Activated CD4-positive, alpha-beta T cell treated with anti-CD3 and anti-CD28 coated beads, Interleukin-2, amount 10 ng/mL, durations not matched to agents 7 days and 5 days (primary cell): ENCODE measurements around the gene SEMA5B. TPM values are rescaled to one million over a fixed set of nuclear protein-coding genes. Genes with fewer than 3 reads are reported as not detected.

ENCODE experiments used
- CTCF ChIA-PET: fragments of 350-600 bp; sonication (Branson Sonifier 250); formaldehyde crosslinking; loops from one replicate; lab custom pipeline; 2021; ENCODE audit warnings: antibody characterized with exemption; lab: Charles Lee
- POLR2A ChIA-PET: fragments of 350-600 bp; sonication (Branson Sonifier 250); formaldehyde crosslinking; loops from one replicate; lab custom pipeline; 2021; ENCODE audit warnings: antibody characterized with exemption; lab: Charles Lee
- DNase-seq: peaks from one replicate; pipeline ENCODE4 v3.0.0-alpha.2; 2020
- H3K27ac Mint-ChIP-seq: one replicate; pipeline ENCODE4 v1.8.0; 2021; ENCODE audit warnings: mild to moderate bottlenecking, moderate library complexity, mixed read lengths
- H3K27me3 Mint-ChIP-seq: one replicate; pipeline ENCODE4 v1.8.0; 2021; ENCODE audit warnings: mixed read lengths
- H3K36me3 Mint-ChIP-seq: one replicate; pipeline ENCODE4 v1.8.0; 2021; ENCODE audit warnings: low read depth, mixed read lengths
- H3K4me1 Mint-ChIP-seq: one replicate; pipeline ENCODE4 v1.8.0; 2021; ENCODE audit warnings: mixed read lengths
- H3K4me3 Mint-ChIP-seq: one replicate; pipeline ENCODE4 v1.8.0; 2021; ENCODE audit warnings: mild to moderate bottlenecking, moderate library complexity, mixed read lengths
- H3K9me3 Mint-ChIP-seq: one replicate; pipeline ENCODE4 v1.8.0; 2021; ENCODE audit warnings: mixed read lengths
- total RNA-seq, 2 experiments: library from RNA; stranded (reverse); gene quantifications; one replicate each; pipeline ENCODE4 v1.2.3, GENCODE V29; 2021

SEMA5B gene
- total RNA-seq, 2 experiments from 2014 or later = not detected

DNA sequence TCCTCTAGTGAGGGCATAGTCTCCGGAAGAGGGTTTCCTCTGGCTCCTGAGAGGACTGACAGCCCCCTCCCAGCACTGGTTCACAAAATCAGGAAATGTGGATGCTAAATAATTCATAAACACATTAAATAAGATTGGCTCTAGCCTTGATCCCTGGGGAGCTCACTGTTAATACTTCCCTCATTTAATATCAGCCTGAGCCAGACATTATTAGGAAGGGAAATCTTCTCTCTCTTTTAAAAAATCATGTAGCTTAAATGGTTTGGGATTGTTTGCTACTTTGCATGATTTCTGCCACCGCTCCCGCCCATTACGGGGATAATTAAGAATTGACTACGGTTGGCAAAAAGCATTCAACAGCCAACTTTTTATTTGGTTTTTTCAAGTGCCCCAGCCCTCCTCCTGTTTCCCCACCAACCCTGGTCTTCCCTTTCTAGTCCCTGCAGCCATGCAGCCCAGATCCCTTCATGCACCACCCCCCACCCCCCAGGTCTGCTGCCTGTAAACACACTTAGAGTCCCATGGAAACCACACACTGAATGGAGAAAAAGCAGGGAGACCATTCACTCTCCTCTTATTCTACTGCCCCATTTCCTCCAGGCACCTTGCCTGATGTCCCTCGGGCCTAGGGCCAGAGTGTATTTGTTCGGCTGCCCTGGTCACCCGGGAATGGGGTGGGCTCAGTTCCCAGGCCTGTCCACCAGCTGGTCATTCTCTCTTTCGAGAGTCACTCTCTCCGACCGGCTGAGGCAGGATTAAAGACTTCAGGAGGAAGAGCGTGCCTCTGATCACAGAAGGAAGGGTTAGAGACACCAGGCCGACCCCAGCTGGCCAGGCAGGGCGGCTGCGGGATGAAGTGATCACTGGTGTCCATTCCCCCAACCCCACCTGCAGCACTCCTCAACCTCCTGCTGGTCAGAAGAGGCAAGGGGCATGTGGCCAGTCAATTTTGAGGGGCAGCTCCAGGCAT, 45.1 kb downstream of the SEMA5B start:
- CTCF ChIA-PET = interaction anchor here (1.3 kb wide), 1 partner anchor 14 kb away, joined by 4 read pairs; no protein-coding TSS in a partner anchor
- Mint-ChIP-seq H3K36me3 (no peaks in the 10 kb centered on the region), H3K4me3 (no peak overlapping the region), H3K27ac (no peak overlapping the region), H3K27me3 (peaks cover 22% of the 10 kb centered on the region), H3K9me3 (no peaks in the 10 kb centered on the region), H3K4me1 (peaks cover 16% of the 10 kb centered on the region)
- POLR2A ChIA-PET = no interaction called here
- no peak for DNase-seq

GRCh38 chr3:122979211-122979610, 48.4 kb downstream of the SEMA5B start:
- POLR2A ChIA-PET = no interaction called here
- no peak for DNase-seq
- Mint-ChIP-seq H3K27ac (no peak overlapping the region), H3K9me3 (no peaks in the 10 kb centered on the region), H3K36me3 (no peaks in the 10 kb centered on the region), H3K27me3 (peaks cover 5% of the 10 kb centered on the region), H3K4me1 (peaks cover 41% of the 10 kb centered on the region), H3K4me3 (no peak overlapping the region)
- CTCF ChIA-PET = no interaction called here

GRCh38 chr3:122978569-122978968, 49.0 kb downstream of the SEMA5B start:
- ChIA-PET CTCF (interaction anchor here (0.6 to 1.2 kb wide), 2 partner anchors 17 to 457 kb away, joined by 3 to 4 read pairs; no protein-coding TSS in a partner anchor), POLR2A (no interaction called here)
- Mint-ChIP-seq H3K36me3 (no peaks in the 10 kb centered on the region), H3K27ac (peak overlapping the region; percentile 63), H3K4me3 (no peak overlapping the region), H3K4me1 (peaks cover 41% of the 10 kb centered on the region), H3K27me3 (peaks cover 1% of the 10 kb centered on the region), H3K9me3 (no peaks in the 10 kb centered on the region)
- DNase-seq = no peak

GRCh38 chr3:122977746-122978466, 49.7 kb downstream of the SEMA5B start:
- no peak overlapping the region for H3K4me3 Mint-ChIP-seq
- H3K9me3 Mint-ChIP-seq = no peaks in the 10 kb centered on the region
- DNase-seq = no peak
- no peak overlapping the region for H3K27ac Mint-ChIP-seq
- CTCF ChIA-PET = interaction anchor here (0.6 to 1.2 kb wide), 2 partner anchors 18 to 458 kb away, joined by 3 to 4 read pairs; no protein-coding TSS in a partner anchor
- H3K36me3 Mint-ChIP-seq = no peaks in the 10 kb centered on the region
- peaks cover 7% of the 10 kb centered on the region for H3K27me3 Mint-ChIP-seq
- POLR2A ChIA-PET = no interaction called here
- peaks cover 41% of the 10 kb centered on the region for H3K4me1 Mint-ChIP-seq

- H3K27me3 Mint-ChIP-seq = peaks cover 9% of the 10 kb centered on the region
- CTCF ChIA-PET = interaction anchor here (0.9 kb wide), 1 partner anchor 35 kb away, joined by 3 read pairs; no protein-coding TSS in a partner anchor
- POLR2A ChIA-PET = no interaction called here
- H3K4me3 Mint-ChIP-seq = peak overlapping the region; percentile 25
- peak overlapping the region; percentile 63 for H3K27ac Mint-ChIP-seq
- H3K9me3 Mint-ChIP-seq = no peaks in the 10 kb centered on the region
- DNase-seq = peak; percentile 39
- no peaks in the 10 kb centered on the region for H3K36me3 Mint-ChIP-seq
- H3K4me1 Mint-ChIP-seq = peaks cover 41% of the 10 kb centered on the region
Observed at GRCh38 chr3:122975924-122976293, 51.7 kb downstream of the SEMA5B start.

DNA sequence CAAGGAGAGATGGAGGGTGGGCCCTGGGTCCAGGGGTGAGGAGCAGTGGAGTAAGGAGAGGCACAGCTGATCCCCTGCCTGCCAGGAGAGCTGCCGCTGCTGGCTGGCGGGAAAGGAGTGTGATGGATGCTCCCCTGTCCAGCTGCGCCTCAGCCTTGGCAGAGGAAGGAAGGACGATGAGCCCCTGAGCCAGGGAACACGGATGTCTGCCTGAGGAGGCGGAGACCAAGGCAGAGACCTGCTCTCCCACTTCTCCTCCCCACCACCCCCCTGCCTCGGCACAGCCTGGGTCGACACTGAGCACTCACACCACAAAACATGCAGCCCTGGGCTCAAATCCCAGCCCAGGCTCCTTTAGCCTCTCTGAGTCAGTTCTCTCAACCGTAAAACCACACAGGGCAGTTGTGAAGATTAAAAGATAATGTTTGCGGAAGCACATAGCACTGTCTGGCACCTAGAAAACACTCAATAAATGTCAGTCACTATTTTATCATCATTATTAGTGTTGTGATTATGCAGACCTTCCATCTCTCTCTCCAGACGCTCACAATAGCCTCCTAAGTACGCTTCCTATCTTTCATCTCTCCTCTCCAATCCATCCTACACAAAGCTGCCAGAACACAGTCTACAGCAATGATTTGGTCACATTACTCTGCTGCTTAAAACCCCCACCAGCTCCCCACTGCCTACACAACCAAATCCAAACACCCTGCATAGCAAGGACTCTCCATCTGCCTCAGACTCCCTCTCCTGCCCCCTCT, 52.2 kb downstream of the SEMA5B start:
- CTCF ChIA-PET = interaction anchor here (0.7 to 0.9 kb wide), 2 partner anchors 36 to 102 kb away, joined by 3 to 4 read pairs; no protein-coding TSS in a partner anchor
- H3K4me3 Mint-ChIP-seq = peak overlapping the region; percentile 40
- H3K4me1 Mint-ChIP-seq = peaks cover 41% of the 10 kb centered on the region
- H3K9me3 Mint-ChIP-seq = no peaks in the 10 kb centered on the region
- H3K27me3 Mint-ChIP-seq = peaks cover 9% of the 10 kb centered on the region
- H3K36me3 Mint-ChIP-seq = no peaks in the 10 kb centered on the region
- POLR2A ChIA-PET = no interaction called here
- DNase-seq = peak; percentile 30
- peak overlapping the region; percentile 68 for H3K27ac Mint-ChIP-seq

DNA sequence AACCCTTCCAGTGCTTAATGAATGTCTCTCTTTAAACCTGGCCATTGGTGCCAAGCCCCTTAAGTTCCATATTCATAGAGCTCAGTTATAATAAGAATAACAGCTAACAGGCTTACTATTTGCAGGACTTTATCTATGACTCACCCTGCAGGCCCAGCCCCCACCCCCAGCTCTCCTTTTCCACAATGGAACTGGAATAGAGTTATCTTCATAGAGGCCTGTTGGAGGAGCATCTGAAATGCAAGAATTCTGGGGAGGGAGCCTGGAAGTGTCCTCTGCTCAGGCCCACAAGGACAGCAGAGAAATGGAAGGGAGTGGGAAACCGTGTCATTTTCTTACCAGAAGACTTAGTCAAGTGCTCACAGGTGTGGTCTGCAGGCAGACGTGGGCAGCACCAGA, 52.8 kb downstream of the SEMA5B start:
- ChIA-PET CTCF (interaction anchor here (0.7 to 1.5 kb wide), 2 partner anchors 32 to 103 kb away, joined by 4 read pairs; no protein-coding TSS in a partner anchor), POLR2A (no interaction called here)
- Mint-ChIP-seq H3K27me3 (peaks cover 9% of the 10 kb centered on the region), H3K36me3 (no peaks in the 10 kb centered on the region), H3K4me3 (peak overlapping the region; percentile 40), H3K9me3 (no peaks in the 10 kb centered on the region), H3K27ac (peak overlapping the region; percentile 68), H3K4me1 (peaks cover 41% of the 10 kb centered on the region)
- no peak for DNase-seq

GRCh38 chr3:122973893-122974615, 53.5 kb downstream of the SEMA5B start:
- no peak overlapping the region for H3K4me3 Mint-ChIP-seq
- no peak overlapping the region for H3K27ac Mint-ChIP-seq
- H3K4me1 Mint-ChIP-seq = peaks cover 37% of the 10 kb centered on the region
- POLR2A ChIA-PET = no interaction called here
- H3K27me3 Mint-ChIP-seq = peaks cover 12% of the 10 kb centered on the region
- no peak for DNase-seq
- CTCF ChIA-PET = interaction anchor here (1.5 kb wide), 1 partner anchor 31 kb away, joined by 4 read pairs; no protein-coding TSS in a partner anchor
- no peaks in the 10 kb centered on the region for H3K9me3 Mint-ChIP-seq
- H3K36me3 Mint-ChIP-seq = no peaks in the 10 kb centered on the region

DNA sequence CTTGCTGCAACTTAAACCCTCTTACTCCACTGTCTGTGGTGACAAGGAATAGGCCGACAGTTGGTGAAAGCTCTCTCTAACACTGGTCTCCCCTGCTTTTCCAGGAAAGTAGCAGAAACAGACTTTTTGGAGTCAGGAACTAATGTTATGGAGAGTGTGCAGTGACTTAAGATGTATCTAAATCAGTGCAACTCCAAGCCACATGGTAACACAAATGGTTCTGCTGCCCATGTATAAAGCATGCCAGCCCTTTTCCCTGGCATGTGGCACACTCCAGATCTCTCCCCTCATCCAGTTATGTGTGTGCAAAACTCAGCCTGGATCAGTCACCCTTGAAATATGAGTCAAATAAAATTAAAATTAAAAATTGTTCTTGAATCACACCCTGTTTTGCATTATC, 55.4 kb downstream of the SEMA5B start:
- Mint-ChIP-seq H3K27me3 (peaks cover 12% of the 10 kb centered on the region), H3K9me3 (no peaks in the 10 kb centered on the region), H3K36me3 (no peaks in the 10 kb centered on the region), H3K27ac (no peak overlapping the region), H3K4me1 (peaks cover 24% of the 10 kb centered on the region), H3K4me3 (no peak overlapping the region)
- no peak for DNase-seq
- ChIA-PET POLR2A (no interaction called here), CTCF (no interaction called here)

DNA sequence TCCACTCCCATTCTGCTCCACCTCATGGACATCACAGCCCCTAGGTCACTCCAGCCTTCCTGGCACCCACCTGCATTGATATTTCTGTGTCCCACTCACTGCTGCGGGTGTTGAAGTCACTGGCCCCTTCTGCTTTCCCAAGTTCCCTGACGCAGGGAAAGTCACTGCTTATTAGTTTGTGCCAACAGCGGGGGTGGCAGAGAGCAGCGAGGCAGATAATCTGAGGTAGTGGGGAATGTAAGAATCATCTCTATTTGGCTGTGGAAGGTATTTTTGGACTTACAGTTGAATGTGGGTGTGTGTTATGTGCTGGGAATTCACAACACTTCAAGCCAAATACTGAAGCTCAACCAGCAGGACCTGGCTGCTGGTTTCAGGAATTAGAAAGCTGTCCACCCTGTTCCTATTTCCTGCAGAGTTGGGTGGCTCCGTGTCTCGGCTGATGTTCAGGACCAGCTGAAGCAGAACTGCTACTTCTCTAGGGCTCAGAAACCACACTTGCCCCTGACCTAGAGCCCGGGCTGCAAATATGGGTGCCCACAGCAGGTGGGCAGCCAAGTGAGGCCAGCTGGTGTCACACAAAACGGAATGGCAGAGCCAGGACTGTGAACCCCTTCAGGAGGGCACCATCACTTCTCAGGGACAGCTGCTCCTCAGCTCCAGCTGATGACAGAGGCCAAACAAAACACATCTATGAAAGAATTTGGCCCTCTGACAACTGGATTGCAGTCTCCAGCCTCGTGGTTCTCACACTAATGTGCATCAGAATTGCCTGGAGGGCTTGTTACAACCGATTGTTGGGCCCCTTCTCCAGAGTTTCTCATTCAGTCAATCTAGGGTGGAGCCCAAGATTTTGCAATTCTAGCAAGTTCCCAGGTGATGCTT, 57.7 kb downstream of the SEMA5B start:
- ChIA-PET POLR2A (no interaction called here), CTCF (interaction anchor here (1.2 kb wide), 1 partner anchor 44 kb away, joined by 3 read pairs; no protein-coding TSS in a partner anchor)
- Mint-ChIP-seq H3K36me3 (no peaks in the 10 kb centered on the region), H3K27me3 (peaks cover 16% of the 10 kb centered on the region), H3K9me3 (no peaks in the 10 kb centered on the region), H3K27ac (no peak overlapping the region), H3K4me1 (peaks cover 6% of the 10 kb centered on the region), H3K4me3 (no peak overlapping the region)
- no peak for DNase-seq

DNA sequence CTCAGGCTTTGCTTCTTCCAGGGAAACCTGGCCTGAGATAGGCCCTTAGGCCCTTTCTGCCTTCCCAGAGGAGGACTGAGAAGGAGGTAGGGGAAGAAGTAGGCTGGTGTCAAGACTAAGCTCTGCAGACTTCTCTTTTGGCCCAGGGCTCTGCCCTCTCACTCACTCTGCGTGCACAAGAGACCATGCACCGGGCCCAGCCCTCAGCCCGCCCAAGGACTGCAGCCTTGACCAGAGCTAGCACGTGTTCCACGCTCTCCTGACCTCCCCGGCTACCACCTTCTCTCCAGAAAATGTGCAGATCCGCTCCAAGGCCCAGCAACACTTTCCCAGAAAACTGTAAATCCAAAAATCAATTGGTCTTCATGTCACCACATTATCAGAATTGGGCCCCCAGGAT, 59.8 kb downstream of the SEMA5B start:
- Mint-ChIP-seq H3K4me3 (no peak overlapping the region), H3K27me3 (peaks cover 16% of the 10 kb centered on the region), H3K27ac (no peak overlapping the region), H3K9me3 (no peaks in the 10 kb centered on the region), H3K4me1 (no peaks in the 10 kb centered on the region), H3K36me3 (no peaks in the 10 kb centered on the region)
- CTCF ChIA-PET = interaction anchor here (1.1 to 1.3 kb wide), 2 partner anchors 15 to 78 kb away, joined by 3 to 4 read pairs; no protein-coding TSS in a partner anchor
- DNase-seq = no peak
- POLR2A ChIA-PET = no interaction called here
